Panc1 (cell line): ENCODE results near the gene EQTN.

Experiments
- CTCF ChIP-seq: fragments of 450-650 bp; IDR thresholded peaks from 2 replicates; pipeline ENCODE4 v1.5.1; 2017; ENCODE audit warnings: mild to moderate bottlenecking
- POLR2AphosphoS5 ChIP-seq: IDR thresholded peaks from 2 replicates; pipeline ENCODE4 v1.6.1; 2012; ENCODE audit warnings: mild to moderate bottlenecking, low read depth, low read length, moderate library complexity
- REST ChIP-seq, 2 experiments: IDR thresholded peaks; 2 replicates each; pipeline ENCODE4 v1.6.1; 2011 to 2012; ENCODE audit warnings: low read depth in 2 of 2, control low read depth in 1 of 2, low read length in 1 of 2, mild to moderate bottlenecking in 1 of 2, moderate library complexity in 1 of 2; ENCODE audit not compliant: insufficient read depth in 1 of 2
- SIN3A ChIP-seq: IDR thresholded peaks from 2 replicates; pipeline ENCODE4 v1.6.1; 2012; ENCODE audit warnings: low read depth, mild to moderate bottlenecking, low read length, moderate library complexity, borderline replicate concordance; ENCODE audit not compliant: insufficient read depth
- TCF7L2 ChIP-seq: IDR thresholded peaks from 2 replicates; pipeline ENCODE4 v1.6.1; 2011; ENCODE audit warnings: mild to moderate bottlenecking, low read depth, low read length, inconsistent platforms

GRCh38 chr9:27338527-27338903 is 41.6 kb upstream of the EQTN start:
- TF ChIP-seq CTCF (no peak), POLR2AphosphoS5 (no peak), REST (IDR thresholded peaks at IDR 0.05; ENCODE audit: insufficient read depth in 1 of 2, low read depth in 2 of 2, low read length in 1 of 2) (no peak), TCF7L2 (no peak), SIN3A (no peak)
